ENCODE data around the gene RRP36.
"Not testable (repeated sequence)": the region's sequence is repeated elsewhere in the genome, so short reads cannot be mapped to it uniquely, and the experiment has no call there.

RRP36 gene, protein sequence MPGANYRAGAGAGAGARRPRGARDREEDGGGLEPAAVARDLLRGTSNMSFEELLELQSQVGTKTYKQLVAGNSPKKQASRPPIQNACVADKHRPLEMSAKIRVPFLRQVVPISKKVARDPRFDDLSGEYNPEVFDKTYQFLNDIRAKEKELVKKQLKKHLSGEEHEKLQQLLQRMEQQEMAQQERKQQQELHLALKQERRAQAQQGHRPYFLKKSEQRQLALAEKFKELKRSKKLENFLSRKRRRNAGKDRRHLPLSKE

DNA sequence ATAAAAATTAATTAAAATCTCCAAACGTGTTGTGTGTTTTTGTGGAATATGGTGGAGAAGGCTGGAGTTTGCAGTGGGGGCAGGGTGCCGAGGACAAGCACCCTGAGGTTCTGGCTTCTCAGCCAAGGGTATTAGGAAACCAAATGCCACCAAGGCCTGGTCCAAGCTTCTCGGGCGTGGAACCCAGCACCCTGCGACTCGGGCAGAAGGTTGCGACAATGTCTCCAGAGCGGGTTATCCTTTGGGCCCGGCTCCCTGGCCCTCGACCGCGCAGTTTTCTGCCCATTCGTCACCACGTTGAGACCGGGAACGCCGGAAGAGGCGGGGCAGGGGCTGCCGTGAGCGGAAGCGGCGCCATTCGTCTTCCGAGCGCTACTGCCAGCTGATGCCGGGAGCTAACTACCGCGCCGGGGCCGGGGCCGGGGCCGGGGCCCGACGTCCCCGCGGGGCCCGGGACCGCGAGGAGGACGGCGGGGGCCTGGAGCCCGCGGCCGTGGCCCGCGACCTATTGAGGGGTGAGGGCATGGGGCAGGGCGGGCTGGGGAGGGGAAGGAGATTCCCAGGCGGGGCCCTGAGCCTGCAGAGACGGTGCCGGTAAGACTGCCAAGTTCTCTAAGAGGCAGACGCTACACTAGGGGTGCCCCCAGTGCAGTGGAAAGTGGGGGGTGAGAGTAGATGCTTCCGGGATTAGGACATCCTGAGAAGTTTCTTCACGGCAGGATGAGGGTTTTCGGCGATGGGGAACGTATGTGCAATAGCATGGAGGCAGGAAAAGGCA is at the start of gene RRP36:
TSS of gene RRP36 (plus strand) at position 354 of the 778 bp plus-strand sequence. CDS start at position 386, 32 bp downstream.
- peak; percentile 10 for DNase-seq

DNA sequence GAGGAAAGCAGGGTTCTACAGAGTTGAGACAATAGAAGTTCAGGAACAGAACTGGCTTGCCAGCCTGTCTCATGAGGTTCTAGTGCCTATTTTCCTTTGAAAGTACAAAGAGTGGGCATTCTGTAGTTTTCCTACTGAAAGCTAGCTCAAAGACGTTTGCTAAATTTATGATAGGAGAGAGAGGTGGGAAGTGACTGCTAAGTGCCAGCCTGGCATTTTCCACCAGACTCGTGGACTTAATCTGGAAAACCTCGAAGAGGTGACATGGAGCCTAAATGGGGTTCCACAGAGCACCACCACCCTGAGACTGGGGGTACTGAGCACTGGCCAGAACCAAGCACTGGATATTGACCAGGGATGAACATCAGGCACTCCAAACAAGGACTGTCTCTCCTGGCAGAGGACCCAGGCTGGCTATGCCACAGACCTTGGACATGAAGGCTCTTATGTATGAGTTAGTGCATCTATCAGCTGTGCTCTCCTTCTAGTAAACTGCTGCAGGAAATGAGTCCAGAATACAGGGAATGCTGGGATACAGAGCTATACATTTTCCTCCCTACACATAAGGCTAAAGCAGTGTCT is 49.6 kb upstream of the RRP36 start:
- DNase-seq, result no peak

DNA sequence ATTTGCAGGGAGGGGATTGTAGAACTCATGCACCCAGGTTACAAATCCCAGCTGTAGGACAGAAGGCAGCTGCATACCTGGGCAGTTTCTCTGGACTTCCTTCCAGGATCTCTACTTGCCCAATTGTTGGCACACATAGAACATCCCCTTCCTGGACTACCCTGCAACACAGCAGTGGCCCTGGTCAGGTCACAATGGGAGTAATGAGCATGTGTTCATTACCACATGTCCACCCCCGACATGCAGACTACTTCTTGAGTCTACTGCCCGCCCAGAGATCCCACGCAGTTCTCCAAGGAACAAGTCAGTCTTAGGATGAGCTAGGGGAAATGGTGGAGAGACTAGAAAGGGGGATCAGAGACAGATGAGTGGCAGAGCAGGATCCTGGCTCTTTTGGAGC is 47.5 kb upstream of the RRP36 start:
- DNase-seq, result no peak

DNA sequence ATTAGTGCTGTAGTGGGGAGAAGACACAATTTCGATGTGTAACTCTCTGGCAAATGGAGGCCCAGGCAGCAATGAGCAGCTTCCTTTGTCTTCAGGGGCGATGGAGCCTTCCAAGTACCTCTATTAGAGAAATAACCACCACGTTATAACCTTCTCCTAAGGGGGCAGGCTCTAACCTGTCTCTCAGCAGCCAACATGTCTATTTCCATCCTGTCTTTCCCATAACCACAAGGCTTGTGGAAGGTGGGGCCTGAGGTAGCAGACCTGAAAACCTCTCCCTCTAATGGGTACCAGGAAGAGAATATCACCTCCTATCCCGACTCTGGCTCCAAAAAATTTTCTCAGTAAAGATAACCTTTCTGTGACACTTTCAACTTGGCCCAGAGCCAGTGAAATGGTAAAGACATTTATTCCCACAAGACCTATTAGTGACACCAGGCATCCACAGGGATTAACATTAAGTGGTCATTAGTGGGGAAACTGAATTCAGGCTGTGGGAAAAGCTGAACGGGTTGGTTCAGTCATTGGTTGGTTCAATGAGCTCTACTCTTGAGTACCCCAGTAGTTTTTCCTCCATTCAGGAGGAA is 46.4 kb upstream of the RRP36 start:
- no peak for DNase-seq

DNA sequence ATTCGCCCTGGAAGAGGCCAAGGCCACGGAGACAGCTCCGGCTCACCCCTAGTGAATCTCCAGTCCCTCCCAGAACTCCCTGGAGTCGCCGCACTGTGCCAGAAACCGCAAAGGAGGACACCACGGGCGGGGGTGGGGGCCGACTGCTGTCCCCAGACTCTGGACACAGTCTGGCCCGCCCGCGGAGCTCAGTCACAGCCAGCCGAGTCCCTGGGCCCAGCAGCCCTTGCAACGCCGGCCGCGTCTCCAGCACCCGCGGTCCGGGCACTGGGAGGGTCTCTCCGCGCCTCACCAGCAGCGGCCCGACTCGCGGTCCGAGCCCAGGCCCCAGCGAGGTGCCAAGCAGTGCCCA is 43.0 kb upstream of the RRP36 start:
- DNase-seq, result no peak

DNA sequence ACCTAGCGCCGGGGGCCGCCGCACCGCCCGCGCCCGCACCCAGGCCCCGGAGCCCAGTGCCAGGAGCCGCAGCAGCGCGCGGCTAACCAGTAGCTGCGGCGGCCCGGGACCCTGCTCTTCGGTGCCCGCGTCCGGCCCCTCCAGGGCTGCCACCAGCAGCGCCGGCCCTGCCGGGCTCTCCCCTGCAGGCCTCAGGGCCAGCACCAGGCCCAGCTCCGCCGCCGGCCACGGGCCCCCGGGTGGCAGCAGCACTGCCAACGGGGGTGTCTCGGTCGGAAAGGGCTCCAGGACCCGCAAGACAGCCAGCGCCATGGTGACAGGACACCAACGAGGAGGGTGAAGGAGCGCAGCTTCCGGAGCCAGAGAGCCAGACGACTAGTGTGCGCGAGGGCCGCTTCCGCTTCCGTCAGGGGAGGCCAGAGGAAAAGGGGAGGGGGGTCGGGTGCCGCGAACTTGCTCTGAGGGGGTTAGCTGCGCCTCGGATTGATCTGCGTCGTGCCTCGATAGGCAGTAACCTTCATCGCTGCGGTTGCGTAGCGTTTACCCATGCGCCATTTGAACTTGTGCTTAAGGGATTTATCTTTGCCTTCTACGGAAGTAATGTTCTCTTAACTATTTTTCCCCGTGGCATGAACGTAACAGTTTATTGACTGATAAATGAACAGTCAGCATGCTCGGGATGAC is 42.4 kb upstream of the RRP36 start, which contains the start of gene PEX6:
TSS of gene PEX6 (minus strand) at position 343 of the 684 bp plus-strand sequence. CDS start at position 312, 31 bp downstream.
- DNase-seq, result peak; percentile 84

DNA sequence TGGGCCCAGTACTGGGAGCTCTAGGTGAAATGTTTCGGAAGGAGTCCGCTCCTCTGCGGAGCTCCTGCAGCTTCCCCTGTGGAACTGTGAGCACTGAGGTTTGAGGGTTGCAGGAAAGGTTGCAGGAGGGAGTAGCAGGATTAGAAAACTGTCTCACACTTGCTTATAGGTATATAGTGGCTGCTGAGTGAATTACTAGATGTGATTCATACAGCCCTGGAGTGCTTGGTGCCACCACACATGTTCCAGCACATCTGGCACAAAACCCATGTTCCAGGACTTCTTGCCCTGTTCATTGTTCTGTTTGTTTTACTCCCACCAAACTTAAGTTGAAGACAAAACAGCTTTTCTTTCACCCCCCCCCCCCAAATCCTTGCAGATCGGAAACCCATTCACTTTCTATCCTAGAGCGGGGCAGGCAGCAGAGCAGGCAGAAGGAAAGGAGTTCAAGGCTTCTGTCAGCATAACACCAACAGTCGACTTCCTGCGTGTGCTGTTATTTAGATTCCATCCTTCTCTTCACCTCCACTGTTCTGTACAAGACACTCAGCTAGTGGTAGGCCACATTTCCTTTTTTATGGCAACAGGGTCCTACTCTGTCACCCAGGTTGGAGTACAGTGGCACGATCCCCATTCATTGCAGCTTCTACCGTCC is 41.8 kb upstream of the RRP36 start:
- DNase-seq, result no peak

DNA sequence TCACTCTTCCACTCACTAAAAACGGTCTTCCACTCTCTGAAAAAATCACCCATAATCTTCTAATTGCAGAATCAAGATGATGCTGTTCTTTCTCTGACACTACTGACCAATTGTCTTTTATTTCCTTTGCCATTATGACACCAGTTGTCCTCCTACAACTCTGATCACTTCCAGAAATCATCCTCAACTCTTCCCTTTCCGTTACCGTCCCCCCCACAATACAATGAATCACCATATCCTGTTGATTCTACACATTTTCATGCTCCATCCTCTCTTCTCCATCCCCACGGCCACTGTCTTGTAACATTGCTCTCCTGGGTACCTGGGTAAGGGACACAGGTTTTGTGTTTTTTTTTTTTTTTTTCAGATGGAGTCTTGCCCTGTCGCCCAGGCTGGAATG is 39.6 kb upstream of the RRP36 start:
- DNase-seq, result no peak

DNA sequence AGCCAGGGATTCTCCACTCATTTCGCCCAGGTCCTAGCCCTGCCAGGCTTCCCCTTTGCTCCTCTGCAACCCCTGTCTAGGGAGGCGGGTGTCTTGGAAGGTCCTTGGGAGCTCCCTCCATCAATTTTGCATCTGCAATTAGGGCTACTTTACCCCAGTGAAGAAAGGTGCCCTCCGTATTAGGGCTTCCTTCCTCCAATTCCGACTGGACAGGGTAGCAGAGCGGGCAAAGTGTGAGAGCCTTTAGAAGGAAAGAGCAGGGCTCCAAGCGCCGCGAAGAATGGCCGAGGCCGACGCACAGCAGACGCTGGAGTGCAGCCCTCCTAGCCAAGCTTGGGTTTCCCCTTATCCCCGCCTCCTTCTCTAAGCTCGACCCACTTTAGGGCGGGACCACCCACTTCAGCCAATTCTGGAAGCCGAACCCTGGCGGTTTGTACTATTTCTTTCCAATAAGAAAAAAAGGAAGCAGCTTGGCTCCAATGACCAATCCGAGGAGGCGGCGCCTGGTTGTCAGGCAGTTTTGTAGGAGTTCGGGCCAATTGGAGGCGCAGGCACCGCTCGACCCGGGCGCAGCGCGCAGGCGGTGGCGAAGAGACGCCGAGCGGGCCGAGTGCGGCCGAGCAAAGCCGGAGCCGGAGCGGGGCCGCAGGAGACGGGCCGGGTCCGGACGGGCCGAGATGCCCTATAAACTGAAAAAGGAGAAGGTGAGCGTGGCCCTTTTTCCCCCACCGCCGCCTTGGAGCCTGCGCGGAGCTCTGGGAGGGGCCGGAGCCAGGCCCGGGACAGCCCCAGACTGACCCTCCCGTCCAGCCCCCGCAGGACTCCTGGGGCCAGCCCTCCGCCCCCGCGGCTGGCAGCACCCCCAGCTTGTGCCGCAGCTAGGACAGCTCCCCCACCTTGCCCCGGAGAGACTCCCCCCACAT is 37.2 kb upstream of the RRP36 start, which contains the start of gene PPP2R5D:
TSS of gene PPP2R5D (plus strand) at position 570 of the 923 bp plus-strand sequence. CDS start at position 678, 108 bp downstream.
- peak; percentile 99 for DNase-seq

DNA sequence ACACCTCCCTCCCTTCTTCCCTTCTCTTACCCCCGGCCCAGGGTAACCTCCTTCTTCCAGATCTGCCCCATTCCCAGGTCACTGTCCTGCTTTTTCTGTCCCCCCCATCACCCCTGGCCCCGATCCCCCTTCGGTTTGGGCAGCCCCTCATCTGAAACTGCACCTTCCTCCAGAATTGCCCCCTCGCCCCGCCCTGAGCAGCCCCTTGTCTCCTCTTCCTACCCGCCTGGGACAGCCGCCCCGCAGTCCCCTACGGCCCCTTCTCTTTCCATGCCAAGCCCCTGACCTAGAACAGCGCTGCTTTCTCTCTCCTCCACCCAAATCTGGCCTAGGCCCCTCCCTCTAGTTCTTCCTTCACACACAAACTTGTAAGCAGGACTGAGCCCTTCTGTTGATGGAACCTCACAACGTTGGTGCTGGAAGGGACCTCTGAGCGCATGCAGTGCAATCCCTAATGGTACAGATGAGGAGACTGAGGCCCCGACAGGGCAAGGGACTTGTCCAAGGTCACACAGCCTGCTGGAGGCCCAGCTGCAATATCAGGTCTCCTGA is 36.4 kb upstream of the RRP36 start:
- DNase-seq, result no peak

DNA sequence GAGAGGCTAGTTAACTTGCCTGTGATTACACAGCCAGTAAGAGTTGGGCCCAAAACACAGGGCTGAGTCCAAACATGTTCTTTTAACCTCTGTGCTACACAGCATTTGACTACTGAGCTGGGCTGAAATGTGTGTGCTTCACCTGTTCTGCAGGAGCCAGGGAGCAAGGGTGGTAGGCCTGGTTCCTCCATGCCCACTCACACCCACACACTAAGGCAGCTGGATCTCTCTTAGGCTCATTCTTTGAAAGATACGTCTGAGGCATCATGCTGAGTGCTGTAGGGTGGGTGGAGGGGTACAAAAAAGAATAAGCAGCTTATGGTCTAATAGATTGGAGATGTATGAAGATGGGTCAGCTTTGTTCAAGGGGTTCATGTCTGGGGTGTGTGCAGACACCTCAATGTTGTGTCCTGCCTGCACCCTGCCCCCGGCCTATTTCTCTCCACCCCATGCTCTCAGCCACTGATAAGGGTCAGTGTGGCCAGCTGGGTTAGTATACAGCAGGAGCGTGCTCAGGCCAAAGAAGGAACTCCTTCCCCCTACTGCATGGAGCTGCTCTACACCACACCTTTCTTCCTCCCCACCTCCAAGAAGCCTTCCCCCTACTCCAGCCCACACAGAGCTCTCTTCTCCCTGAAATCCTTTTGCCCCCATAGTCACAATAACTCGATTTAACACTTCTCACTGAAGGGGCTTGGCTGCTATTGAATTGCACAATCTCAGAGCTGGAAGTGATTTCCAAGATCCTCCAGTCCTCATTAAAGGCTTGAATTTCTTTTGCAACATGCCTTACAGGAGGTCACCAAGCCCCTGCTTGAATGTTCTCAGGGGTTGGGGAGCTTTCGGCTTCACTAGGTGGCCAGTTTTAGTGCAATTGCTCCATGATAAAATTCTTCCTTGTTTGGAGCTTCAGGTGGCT is 33.6 kb upstream of the RRP36 start:
- no peak for DNase-seq

DNA sequence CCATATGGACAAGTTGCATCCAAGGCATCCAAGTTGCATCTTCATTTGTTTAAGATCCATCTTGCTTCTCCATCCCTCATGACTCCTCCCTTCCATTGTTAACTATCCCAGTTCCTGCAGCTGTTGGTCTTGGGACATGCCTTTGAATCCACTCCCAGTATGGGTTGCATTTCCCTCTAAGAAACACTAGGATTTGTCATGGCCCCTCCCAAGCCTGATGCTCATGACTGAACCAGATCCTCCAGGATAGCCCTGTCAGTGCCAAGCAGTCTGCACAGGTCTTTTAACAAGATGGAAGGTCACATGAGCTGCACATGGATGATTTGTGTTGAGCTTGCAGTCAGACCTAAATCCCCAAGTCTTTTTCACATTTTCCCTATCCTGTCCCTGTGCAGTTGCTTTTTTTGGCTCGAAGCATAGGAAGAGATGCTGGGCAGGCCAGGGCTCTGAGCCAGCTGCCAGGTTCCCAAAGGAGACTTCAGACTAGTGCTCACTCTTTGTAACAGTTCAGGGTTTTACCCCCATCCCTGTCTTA is 32.9 kb upstream of the RRP36 start:
- DNase-seq, result no peak

DNA sequence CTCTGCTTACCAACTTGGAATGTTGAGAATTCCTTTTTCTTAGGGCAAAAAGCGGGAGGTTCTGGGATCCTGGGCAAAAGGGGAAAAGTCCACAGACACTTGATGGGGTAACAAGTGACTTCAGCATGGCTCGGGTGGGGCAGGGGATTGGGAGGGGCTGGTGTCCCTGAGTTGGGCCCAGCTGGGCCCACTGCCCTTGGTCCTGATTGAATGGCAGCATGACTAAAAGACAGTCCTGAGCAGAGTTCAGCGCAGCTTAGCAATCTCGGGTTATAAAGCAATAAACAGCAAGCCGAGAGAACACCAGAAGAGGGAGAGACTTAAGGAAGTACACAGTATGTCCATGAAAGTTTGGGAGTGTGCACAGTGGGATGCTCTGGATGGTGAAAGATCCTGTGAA is 31.5 kb upstream of the RRP36 start:
- no peak for DNase-seq

DNA sequence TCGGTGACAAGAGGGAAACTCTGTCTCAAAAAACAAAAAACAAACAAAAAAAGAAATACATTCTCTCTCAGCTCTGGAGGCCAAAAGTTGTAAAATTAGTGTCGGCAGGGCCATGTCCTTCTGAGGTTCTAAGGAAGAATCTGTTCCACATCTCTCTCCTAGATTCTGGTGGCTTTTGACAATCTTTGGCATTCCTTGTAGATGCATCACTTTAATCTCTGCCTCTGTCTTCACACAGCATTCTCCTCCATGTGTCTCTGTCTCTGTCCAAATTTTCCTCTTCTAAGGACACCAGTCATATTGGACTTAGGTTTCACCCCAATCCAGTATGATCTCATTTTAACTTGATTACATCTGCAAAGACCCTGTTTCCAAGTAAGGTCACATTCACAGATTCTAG is 28.0 kb upstream of the RRP36 start:
- no peak for DNase-seq

DNA sequence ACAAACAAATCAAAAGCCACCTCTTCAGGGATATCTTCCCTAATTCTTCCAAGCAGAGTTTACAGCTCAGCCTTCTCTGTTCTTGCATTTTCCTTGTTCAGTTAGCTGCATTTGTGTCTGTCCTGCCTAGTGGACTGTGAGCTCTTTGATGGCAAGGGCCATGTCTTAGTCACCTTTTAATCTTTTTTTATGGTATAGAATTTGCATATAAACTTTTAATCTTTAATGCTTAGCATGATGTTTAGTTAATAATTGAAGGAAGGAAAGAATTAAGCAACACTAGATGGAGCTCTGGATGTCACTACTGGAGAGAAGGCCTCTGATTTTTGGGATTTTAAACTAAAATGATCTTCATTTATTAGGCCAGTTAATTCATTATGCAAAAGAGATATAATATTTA is 24.9 kb upstream of the RRP36 start:
- no peak for DNase-seq

DNA sequence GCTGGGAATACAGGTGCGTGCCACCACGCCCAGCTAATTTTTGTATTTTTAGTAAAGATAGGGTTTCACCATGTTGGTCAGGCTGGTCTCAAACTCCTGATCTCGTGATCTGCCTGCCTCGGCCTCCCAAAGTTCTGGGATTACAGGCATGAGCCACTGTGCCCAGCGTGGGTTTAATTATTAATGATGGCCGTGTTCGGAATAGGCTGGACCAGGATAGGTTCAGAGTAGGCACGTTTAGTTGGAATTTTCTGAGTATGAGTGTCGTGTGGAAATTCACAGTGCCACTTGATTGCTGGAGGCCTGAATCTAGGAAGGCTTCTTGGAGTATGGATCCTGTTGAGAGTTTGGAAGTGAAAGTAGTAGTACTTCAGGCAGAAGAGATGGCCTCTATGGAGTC is 23.2 kb upstream of the RRP36 start:
- DNase-seq, result not testable (repeated sequence)

DNA sequence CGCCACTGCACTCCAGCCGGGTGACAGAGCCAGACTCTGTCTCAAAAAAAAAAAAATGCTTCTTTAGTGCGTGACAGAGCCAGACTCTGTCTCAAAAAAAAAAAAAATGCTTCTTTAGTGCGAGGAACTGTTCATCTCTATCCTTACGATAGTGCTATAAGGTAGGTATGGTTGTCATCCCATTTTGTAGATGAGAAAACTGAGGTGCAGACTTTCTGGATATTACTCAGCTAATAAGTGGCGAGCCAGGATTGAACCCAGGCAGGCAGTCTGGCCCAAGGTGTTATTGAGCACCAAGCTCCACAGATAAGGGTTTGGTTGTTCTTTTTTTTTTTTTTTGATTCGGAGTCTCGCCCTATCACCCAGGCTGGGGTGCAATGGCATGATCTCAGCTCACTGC is 19.6 kb upstream of the RRP36 start:
- no peak for DNase-seq

DNA sequence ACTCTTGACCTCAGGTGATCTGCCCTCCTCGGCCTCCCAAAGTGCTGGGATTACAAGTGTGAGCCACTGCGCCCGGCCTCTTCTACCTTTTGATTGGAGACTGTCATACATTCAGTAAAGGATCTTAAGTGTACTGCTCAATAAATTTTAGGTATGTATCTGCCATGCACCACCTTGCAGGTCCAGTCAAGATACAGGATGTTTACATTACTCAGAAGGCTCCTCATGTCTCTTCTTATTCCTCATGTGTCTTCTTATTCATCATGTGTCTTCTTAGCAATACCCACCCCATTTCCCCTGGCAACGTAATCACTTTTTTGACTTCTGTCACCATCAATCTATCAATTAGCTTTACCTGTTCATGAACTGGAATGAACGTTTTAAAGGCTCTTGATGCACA is 15.6 kb upstream of the RRP36 start:
- DNase-seq, result no peak

DNA sequence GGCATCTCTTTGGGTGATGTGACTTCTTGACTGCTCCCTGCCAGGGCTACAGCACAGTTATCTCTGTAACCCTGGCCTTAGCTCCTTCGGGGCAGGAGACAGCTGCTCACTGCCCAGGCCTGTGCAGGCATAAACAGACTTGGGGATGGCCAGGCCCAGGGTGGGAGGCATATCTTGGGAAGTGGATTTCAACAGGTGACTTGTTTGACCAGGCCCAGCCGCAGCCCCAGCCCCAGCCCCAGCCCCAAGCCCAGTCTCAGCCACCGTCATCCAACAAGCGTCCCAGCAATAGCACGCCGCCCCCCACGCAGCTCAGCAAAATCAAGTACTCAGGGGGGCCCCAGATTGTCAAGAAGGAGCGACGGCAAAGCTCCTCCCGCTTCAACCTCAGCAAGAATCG is 15.2 kb upstream of the RRP36 start:
- no peak for DNase-seq

DNA sequence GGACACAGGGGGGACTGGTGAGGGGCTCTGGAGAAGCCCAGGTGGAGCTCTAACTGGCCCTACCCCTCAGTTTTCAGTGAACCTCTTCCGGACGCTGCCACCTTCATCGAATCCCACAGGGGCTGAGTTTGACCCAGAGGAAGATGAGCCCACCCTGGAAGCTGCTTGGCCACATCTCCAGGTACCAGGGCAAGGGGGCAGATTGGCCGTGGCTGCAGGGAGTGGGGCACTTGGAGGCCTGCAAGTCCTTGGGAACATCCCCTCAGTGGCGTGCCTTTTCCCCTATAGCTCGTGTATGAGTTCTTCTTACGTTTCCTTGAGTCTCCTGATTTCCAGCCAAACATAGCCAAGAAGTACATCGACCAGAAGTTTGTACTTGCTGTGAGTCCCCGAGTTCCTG is 14.3 kb upstream of the RRP36 start:
- no peak for DNase-seq

All from NCI-H446 treated with DMSO at 0.1 percent for 48 hours (cell line).